Measurements from ENCODE around the gene KRTAP5-10.
"Not testable (repeated sequence)": the region's sequence is repeated elsewhere in the genome, so short reads cannot be mapped to it uniquely, and the experiment has no call there.

The KRTAP5-10 gene

GRCh38 chr11:71539017-71539416 lies 26.3 kb upstream of the KRTAP5-10 start:
- Histone ChIP-seq H3K4me2 (ENCODE audit: low read depth, low read length, poor library complexity, severe bottlenecking) (no peak overlapping the region), H3K4me3 (ENCODE audit: insufficient read depth, low read length, poor library complexity, severe bottlenecking) (no peak overlapping the region), H2AFZ (ENCODE audit: low read depth, low read length, severe bottlenecking) (no peak overlapping the region), H3K27me3 (ENCODE audit: low read length) (no peaks in the 10 kb centered on the region), H3K27ac (ENCODE audit: low read depth, low read length) (no peak overlapping the region), H3K9me2 (replicated peaks; ENCODE audit: insufficient read depth, low read length) (no peaks in the 10 kb centered on the region), H3K79me2 (ENCODE audit: insufficient read depth, low read length) (no peaks in the 10 kb centered on the region), H3K9me3 (ENCODE audit: insufficient read depth, low read length) (no peaks in the 10 kb centered on the region), H3F3A (ENCODE audit: insufficient read depth) (no peaks in the 10 kb centered on the region), H4K20me1 (ENCODE audit: low read depth, low read length) (no peaks in the 10 kb centered on the region), H3K9ac (ENCODE audit: low read length) (no peak overlapping the region), H3K36me3 (ENCODE audit: low read length) (no peaks in the 10 kb centered on the region)
- TF ChIP-seq EZH2phosphoT487 (conservative IDR thresholded peaks at IDR 0.05; ENCODE audit: low read length), result no peak
- TF ChIP-seq CTCF (IDR thresholded peaks at IDR 0.05; ENCODE audit: insufficient read depth, low read length, poor library complexity, severe bottlenecking), result no peak

DNA sequence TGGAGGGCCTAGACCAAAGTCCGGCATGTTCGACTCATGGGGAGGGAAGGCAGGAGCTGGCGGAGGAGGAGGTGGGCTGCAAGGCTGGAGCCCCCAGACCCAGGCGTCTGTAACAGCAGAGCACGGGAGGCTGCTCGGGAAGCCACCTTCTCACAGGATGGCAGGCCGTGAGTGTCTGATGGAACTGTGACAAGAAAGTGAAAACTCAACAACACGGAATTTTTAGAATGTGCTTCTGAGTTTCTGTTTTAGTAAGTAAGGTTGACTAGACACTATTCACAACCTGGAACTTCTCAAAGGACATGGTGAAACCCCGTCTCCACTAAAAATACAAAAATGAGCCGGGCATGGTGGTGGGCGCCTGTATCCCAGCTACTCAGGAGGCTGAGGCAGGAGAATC lies 25.4 kb upstream of the KRTAP5-10 start:
- H4K20me1 ChIP-seq (ENCODE audit: low read depth, low read length); H3K79me2 ChIP-seq (ENCODE audit: insufficient read depth, low read length); H3K27ac ChIP-seq (ENCODE audit: low read depth, low read length); H2AFZ ChIP-seq (ENCODE audit: low read depth, low read length, severe bottlenecking); H3K36me3 ChIP-seq (ENCODE audit: low read length); H3K4me3 ChIP-seq (ENCODE audit: insufficient read depth, low read length, poor library complexity, severe bottlenecking); H3K9ac ChIP-seq (ENCODE audit: low read length); H3F3A ChIP-seq (ENCODE audit: insufficient read depth); H3K4me2 ChIP-seq (ENCODE audit: low read depth, low read length, poor library complexity, severe bottlenecking); H3K27me3 ChIP-seq (ENCODE audit: low read length); H3K9me2 ChIP-seq (replicated peaks; ENCODE audit: insufficient read depth, low read length); H3K9me3 ChIP-seq (ENCODE audit: insufficient read depth, low read length): not testable (repeated sequence)

GRCh38 chr11:71540521-71541304 lies 24.6 kb upstream of the KRTAP5-10 start:
- H3K9me3 ChIP-seq (ENCODE audit: insufficient read depth, low read length); H3K27ac ChIP-seq (ENCODE audit: low read depth, low read length); H2AFZ ChIP-seq (ENCODE audit: low read depth, low read length, severe bottlenecking); H3K9ac ChIP-seq (ENCODE audit: low read length); H4K20me1 ChIP-seq (ENCODE audit: low read depth, low read length); H3K36me3 ChIP-seq (ENCODE audit: low read length); H3K27me3 ChIP-seq (ENCODE audit: low read length); H3K79me2 ChIP-seq (ENCODE audit: insufficient read depth, low read length); H3K9me2 ChIP-seq (replicated peaks; ENCODE audit: insufficient read depth, low read length); H3K4me2 ChIP-seq (ENCODE audit: low read depth, low read length, poor library complexity, severe bottlenecking); H3F3A ChIP-seq (ENCODE audit: insufficient read depth); H3K4me3 ChIP-seq (ENCODE audit: insufficient read depth, low read length, poor library complexity, severe bottlenecking): not testable (repeated sequence)

GRCh38 chr11:71542382-71542781 lies 23.0 kb upstream of the KRTAP5-10 start:
- H3K9ac ChIP-seq (ENCODE audit: low read length), result no peak overlapping the region
- H3K27ac ChIP-seq (ENCODE audit: low read depth, low read length), result no peak overlapping the region
- no peak overlapping the region for H3K4me2 ChIP-seq (ENCODE audit: low read depth, low read length, poor library complexity, severe bottlenecking)
- no peak overlapping the region for H3K4me3 ChIP-seq (ENCODE audit: insufficient read depth, low read length, poor library complexity, severe bottlenecking)
- H3K79me2 ChIP-seq (ENCODE audit: insufficient read depth, low read length), result no peaks in the 10 kb centered on the region
- no peaks in the 10 kb centered on the region for H3F3A ChIP-seq (ENCODE audit: insufficient read depth)
- H4K20me1 ChIP-seq (ENCODE audit: low read depth, low read length), result no peaks in the 10 kb centered on the region
- H3K36me3 ChIP-seq (ENCODE audit: low read length), result no peaks in the 10 kb centered on the region
- H2AFZ ChIP-seq (ENCODE audit: low read depth, low read length, severe bottlenecking), result no peak overlapping the region
- TF ChIP-seq CTCF (IDR thresholded peaks at IDR 0.05; ENCODE audit: insufficient read depth, low read length, poor library complexity, severe bottlenecking) (no peak), EZH2phosphoT487 (conservative IDR thresholded peaks at IDR 0.05; ENCODE audit: low read length) (no peak)
- H3K27me3 ChIP-seq (ENCODE audit: low read length), result no peaks in the 10 kb centered on the region
- no peaks in the 10 kb centered on the region for H3K9me3 ChIP-seq (ENCODE audit: insufficient read depth, low read length)
- H3K9me2 ChIP-seq (replicated peaks; ENCODE audit: insufficient read depth, low read length), result no peaks in the 10 kb centered on the region

All from SU-DHL-6 (cell line).